ENCODE results near the gene SPATA2.

SPATA2 gene

DNA sequence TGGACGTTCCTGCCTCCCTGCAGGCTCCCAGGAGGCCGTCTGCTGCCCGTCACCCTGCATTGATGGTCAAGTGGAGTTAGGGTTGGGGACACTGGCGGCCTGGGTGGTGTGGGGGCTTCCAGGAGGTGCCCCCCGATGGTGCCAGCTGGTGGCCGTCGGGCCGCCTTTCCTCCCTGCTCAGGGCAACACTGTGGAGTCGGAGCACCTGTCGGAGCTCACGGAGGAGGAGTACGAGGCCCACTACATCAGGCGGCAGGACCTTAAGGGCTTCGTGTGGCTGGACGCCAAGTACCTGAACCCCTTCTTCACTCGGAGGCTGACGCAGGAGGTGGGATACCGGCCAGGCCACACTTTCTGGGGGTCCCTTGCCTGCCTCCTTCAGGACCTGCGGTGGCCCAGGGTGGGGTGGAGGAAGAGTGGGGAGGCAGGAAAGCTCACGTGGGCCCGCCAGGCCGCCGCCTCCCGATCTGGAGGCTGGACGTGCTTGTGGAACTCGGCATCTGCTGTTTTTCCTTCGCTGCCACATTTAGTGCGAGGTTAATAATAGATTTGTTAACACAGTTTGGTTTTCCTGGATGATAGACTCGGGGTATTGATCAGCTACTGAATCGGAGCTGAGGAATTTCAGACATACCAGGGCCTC is 28.6 kb downstream of the SPATA2 start:
- H3K36me3 Mint-ChIP-seq, result peaks cover 81% of the 10 kb centered on the region
- no peak overlapping the region for H3K4me3 Mint-ChIP-seq
- H3K4me1 Mint-ChIP-seq, result peaks cover 29% of the 10 kb centered on the region
- no peaks in the 10 kb centered on the region for H3K9me3 Mint-ChIP-seq
- ATAC-seq (no peak), DNase-seq (ENCODE audit: low spot score in 2 of 2) (no peak)
- H3K27ac Mint-ChIP-seq, result peak overlapping the region; percentile 81

DNA sequence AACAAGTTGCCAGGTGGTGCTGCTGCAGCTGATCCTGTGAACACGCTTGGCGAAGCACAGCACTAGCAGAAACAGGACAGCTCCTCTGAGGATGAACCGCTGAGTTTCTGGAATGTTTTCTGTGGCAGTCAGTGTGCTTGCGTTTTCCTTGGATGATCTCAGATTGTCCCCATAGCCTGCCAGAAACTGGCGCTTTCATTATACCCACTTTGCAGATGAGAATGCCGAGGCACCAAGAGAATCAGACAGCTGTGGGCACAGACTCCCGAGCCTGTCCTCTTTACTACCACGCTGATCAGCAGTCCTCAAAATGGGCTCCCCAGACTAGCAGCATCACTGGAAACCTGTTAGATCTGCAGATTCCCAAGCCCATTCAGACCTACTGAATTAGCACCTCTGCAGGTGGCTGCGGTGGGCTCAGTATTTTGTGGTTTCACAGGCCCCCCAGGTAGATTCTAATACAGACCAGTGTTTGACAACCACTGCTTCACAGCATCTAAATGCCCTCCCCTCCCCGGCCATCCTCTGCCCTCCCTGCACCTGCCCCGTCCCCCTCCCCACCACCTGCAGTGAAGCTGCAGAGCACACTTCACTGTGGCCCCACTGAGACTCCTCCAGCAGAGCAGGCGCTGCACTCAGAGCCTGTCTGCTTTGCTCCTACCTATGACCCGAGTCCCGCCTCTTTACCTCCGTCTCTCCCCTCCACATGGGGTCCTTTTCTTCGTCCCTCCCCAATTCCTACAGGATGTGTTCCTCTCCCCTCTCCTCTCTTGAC is 29.6 kb downstream of the SPATA2 start:
- H3K9me3 Mint-ChIP-seq, result no peaks in the 10 kb centered on the region
- peaks cover 26% of the 10 kb centered on the region for H3K4me1 Mint-ChIP-seq
- H3K27ac Mint-ChIP-seq, result peak overlapping the region; percentile 81
- DNase-seq (ENCODE audit: low spot score in 2 of 2) (no peak), ATAC-seq (no peak)
- no peak overlapping the region for H3K4me3 Mint-ChIP-seq
- H3K36me3 Mint-ChIP-seq, result peaks cover 82% of the 10 kb centered on the region

DNA sequence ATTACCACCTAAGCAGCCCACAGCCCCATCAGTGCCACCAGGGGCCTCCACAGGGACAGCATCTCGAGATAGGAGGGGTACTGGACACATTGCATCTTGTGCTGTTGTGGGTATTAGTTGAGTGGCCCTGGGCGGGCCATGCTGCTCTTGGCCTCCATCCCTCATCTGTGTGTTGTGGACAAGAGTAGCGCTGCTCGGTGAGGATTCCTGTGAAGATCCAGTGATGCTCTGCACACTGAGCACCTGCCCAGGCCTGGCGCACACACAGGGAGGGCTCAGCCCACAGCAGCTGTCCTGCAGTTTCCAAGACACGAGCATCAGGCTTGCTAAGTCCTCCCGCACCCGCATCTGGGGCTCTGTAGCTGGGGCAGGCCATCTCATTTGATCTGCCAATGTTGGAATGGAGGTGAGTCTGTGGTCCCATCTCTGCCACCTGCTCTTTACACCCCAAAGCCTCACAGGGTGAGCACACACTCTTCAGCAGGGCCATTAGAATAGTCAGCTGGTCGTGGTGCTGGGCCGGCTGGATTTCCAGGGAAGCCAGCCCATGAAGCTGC is 32.0 kb downstream of the SPATA2 start:
- peaks cover 16% of the 10 kb centered on the region for H3K4me1 Mint-ChIP-seq
- ATAC-seq, result no peak
- peaks cover 87% of the 10 kb centered on the region for H3K36me3 Mint-ChIP-seq
- H3K27ac Mint-ChIP-seq, result peak overlapping the region; percentile 23
- H3K4me3 Mint-ChIP-seq, result no peak overlapping the region
- no peak for DNase-seq (ENCODE audit: low spot score in 2 of 2)
- no peaks in the 10 kb centered on the region for H3K9me3 Mint-ChIP-seq

DNA sequence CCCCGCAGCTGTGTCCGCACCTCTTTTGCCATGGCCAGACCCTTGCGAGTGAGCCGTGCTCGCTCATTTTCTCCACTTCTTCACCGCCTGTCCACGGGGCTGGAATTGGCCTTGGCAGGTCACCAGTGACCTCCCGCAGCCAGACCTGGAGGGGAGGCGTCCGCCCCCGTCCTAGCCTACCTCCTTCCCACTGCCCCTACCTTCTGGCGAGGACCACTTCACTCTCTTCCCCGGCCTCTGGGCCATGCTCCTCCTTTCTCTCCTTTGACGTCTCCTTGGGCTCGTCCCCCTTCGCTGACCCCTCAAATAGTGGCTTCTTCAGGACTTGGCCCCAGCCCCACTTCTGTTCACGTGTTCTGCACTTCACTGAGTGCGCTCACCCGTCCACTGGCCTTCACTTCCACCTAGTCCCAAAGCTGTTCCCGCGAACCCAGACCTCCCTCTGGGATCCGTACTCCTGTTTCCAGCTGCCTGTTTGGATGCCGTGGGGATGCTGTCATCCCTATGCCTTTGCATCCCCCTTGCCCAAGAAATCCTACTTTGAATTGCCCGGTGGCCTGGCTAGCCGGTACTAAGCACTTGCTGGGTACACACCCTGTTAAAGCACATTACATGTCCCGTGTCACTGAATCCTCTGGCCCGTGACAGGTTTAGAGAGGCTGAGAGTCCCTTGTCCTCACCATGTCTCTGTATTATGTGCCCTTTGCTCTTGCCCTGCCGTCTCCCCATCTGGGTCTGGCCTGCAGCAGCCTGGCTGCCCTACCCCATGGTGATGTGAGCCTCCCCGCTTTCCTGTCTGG is 33.0 kb downstream of the SPATA2 start:
- H3K36me3 Mint-ChIP-seq, result peaks cover 89% of the 10 kb centered on the region
- peak overlapping the region; percentile 61 for H3K27ac Mint-ChIP-seq
- no peak overlapping the region for H3K4me3 Mint-ChIP-seq
- no peaks in the 10 kb centered on the region for H3K9me3 Mint-ChIP-seq
- ATAC-seq, result no peak
- DNase-seq (ENCODE audit: low spot score in 2 of 2), result no peak
- peaks cover 8% of the 10 kb centered on the region for H3K4me1 Mint-ChIP-seq

DNA sequence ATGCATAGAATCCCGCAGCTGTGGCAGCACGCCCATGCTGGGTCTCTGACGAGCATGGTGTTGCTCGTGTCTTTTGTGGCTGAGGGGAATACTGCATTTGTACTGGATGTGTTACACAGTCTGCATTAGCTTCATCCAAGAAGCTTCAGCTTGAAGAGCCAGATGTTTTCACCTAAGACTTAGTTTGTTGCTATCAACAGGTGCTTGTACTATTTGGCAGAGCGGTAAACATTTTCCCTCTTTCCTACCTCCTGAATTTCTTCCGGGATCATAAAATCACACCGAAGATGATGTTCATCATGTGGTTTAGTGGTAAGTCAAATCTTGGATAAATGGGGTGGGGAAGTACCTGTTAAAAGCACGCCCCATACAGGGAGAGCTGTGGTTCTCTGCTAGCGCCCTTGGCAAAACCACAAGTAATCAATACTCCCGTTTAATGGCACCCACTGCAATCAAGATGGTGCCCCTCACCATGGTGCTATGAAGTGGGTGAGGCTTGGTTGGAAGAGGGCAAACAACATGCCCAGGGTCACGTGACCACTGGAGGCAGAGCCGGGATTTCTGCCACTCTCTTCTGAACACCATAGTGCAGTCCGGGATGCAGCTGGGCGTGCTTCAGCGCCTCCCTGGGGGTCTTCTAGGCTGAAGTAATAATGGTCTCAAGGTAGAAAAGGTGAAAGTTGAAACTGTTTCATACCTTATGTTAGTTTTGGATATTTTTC is 34.4 kb downstream of the SPATA2 start:
- Mint-ChIP-seq H3K9me3 (no peaks in the 10 kb centered on the region), H3K4me1 (no peaks in the 10 kb centered on the region)

DNA sequence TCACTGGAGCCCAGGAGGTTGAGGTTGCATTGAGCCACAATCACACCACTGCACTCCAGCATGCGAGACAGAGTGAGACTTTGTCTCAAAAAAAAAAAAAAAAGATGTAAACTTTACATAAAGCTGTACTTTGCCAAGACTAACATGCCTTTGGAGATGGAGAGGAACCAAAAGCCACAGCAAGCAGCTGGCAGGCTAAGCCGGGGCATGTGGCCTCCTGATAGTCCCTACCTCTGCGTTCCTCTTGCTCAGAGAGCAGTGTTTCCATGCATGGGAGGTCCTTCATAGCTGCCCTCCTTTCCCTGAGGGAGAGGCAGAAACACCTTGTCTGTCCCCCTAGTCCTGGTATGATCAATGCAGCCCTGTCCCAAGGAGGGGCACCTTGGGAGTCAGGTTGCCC is 35.2 kb downstream of the SPATA2 start:
- Mint-ChIP-seq H3K4me1 (no peaks in the 10 kb centered on the region), H3K4me3 (no peak overlapping the region), H3K27ac (peak overlapping the region; percentile 38), H3K9me3 (no peaks in the 10 kb centered on the region), H3K36me3 (peaks cover 90% of the 10 kb centered on the region)
- ATAC-seq (no peak), DNase-seq (ENCODE audit: low spot score in 2 of 2) (no peak)

More for the DNA sequence above, 34.4 kb downstream of the SPATA2 start:
- H3K27ac Mint-ChIP-seq, result peak overlapping the region; percentile 38
- ATAC-seq, result no peak
- no peak overlapping the region for H3K4me3 Mint-ChIP-seq
- DNase-seq (ENCODE audit: low spot score in 2 of 2), result no peak
- H3K36me3 Mint-ChIP-seq, result peaks cover 89% of the 10 kb centered on the region

DNA sequence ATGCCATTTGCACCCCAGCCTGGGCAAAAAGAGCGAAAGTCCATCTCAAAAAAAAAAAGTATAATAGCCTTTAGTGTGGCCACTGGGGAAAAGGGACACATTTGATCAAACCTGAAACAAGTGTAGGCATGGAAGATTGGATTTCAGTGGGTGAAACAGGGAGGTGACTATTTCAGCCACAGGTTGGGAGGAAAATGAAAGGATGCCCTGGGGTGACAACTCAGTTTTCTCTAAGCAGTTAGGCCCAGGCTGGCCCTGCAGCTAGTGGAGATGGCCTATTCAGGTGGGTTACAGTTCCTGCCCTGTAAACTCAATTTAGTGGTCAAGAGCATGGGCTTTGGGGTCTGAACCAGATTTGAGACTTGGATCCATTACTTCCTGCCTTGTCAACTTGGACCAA is 36.4 kb downstream of the SPATA2 start:
- Mint-ChIP-seq H3K36me3 (peaks cover 88% of the 10 kb centered on the region), H3K9me3 (no peaks in the 10 kb centered on the region), H3K4me1 (no peaks in the 10 kb centered on the region), H3K4me3 (no peak overlapping the region), H3K27ac (peak overlapping the region; percentile 48)
- ATAC-seq (no peak), DNase-seq (ENCODE audit: low spot score in 2 of 2) (no peak)

DNA sequence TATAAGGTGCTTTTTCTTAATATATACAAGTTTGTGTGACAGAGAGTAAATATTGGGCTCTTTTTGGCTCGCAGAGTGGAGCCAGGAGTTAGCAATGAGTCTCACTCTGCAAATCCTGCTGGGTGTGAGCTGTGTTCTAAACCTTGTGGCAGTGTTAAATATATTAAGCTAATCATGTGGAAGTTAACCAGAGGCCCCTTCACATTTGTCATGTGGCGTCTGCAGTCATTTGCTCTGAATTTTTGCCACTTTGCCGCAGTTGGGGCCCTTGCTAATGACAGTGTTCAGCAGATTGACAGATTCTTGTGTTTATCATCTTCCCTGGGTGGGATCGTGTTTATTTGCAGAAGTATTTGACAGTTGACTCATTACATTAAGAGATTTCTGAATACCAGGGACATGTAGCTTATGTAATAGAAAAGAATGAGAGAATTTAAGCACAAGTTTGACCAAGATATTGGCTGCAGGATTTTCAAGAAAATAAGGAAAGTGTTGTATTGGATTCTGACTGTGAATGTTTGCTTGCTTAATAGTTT is 37.9 kb downstream of the SPATA2 start:
- peak overlapping the region; percentile 29 for H3K27ac Mint-ChIP-seq
- DNase-seq (ENCODE audit: low spot score in 2 of 2) (no peak), ATAC-seq (no peak)
- no peak overlapping the region for H3K4me3 Mint-ChIP-seq
- H3K4me1 Mint-ChIP-seq, result no peaks in the 10 kb centered on the region
- H3K36me3 Mint-ChIP-seq, result peaks cover 82% of the 10 kb centered on the region
- no peaks in the 10 kb centered on the region for H3K9me3 Mint-ChIP-seq

DNA sequence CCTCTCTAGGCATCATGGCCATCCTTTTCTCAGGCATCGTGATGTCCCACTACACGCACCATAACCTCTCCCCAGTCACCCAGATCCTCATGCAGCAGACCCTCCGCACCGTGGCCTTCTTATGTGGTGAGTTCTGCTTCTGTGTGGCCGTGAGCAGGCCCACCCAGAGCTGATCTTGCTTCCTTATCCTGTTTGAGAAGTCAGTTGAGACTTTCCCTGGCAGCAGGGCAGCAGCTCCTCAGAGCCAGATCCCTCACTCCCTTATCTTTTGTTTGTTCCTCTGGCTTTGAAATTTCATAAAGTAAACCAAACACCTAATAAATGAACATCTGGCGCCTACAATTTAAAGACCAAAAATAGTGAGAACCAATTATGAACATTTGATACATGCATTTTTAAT is 40.6 kb downstream of the SPATA2 start:
- Mint-ChIP-seq H3K9me3 (no peaks in the 10 kb centered on the region), H3K4me3 (no peak overlapping the region), H3K36me3 (peaks cover 68% of the 10 kb centered on the region), H3K27ac (peak overlapping the region; percentile 20), H3K4me1 (no peaks in the 10 kb centered on the region)
- ATAC-seq, result no peak
- no peak for DNase-seq (ENCODE audit: low spot score in 2 of 2)

DNA sequence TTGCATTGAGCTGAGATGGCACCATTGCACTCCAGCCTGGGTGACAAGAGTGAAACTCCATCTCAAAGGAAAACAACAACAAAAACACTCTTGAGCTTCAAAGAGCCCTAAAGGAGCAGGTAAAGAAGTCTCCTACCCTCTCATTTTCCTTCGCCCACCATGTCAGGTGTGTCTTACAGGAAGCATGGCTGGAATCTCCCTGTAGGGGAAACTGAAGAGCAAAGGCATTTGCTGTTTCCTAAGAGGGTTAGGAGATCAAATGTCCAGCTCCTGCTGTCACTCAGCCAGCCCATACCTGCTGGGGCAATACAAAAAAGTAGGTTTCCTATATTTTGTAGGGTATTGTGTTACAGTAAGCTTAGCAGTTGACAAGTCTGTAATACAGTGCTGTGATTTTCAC is 43.3 kb downstream of the SPATA2 start:
- DNase-seq (ENCODE audit: low spot score in 2 of 2) (no peak), ATAC-seq (no peak)
- Mint-ChIP-seq H3K9me3 (no peaks in the 10 kb centered on the region), H3K4me1 (peaks cover 6% of the 10 kb centered on the region), H3K36me3 (peaks cover 68% of the 10 kb centered on the region), H3K4me3 (no peak overlapping the region), H3K27ac (no peak overlapping the region)

DNA sequence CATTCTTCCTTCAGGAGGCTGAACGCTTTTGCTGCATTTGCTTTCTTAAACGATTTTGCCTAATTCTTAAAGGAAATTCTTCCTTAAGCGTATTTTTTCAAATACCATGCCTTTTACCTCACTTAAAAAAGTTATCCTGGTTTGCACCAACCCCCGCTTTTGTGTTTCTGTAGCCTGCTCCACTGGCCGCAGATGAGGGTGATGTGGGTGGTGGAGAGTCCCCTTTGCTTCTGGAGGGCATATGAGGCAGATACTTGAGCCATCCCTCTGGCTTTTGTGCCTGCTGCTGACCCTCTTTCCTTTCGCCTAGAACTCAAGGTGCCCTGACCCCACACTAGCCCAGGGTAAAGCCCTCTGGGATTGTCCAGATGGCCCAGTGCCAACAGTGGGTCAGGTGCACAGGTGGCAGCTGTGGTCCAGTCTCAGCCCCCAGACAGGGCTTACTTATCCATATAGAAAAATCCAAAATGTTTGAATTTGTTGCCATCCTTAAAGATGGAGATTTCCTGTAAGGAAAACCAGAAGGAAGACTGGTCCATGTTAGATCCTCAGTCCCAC is 43.9 kb downstream of the SPATA2 start:
- Mint-ChIP-seq H3K4me1 (peaks cover 6% of the 10 kb centered on the region), H3K9me3 (no peaks in the 10 kb centered on the region), H3K4me3 (no peak overlapping the region), H3K27ac (no peak overlapping the region), H3K36me3 (peaks cover 65% of the 10 kb centered on the region)
- no peak for DNase-seq (ENCODE audit: low spot score in 2 of 2)
- no peak for ATAC-seq

DNA sequence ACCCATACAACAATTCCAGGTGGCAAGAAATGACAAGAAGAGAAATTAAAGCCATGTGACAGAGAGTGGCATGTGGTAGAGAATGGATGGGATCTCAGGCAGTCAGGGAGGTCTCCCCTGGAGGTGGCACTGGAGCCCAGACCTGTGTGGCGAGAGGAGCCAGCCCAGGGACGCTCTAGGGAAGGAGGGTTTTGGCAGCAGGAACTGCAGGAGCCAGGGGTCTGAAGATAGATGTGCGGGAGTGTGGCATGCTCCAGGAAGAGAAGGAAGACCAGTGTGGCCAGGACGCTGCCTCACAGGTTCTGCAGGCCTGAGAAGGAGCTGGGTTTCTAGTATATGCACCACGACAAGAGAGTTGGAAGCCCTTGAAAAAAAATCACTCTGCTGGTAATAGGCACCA is 45.1 kb downstream of the SPATA2 start:
- Mint-ChIP-seq H3K9me3 (no peaks in the 10 kb centered on the region), H3K27ac (peak overlapping the region; percentile 52), H3K36me3 (peaks cover 64% of the 10 kb centered on the region), H3K4me3 (no peak overlapping the region), H3K4me1 (peaks cover 6% of the 10 kb centered on the region)
- no peak for ATAC-seq
- DNase-seq (ENCODE audit: low spot score in 2 of 2), result no peak

DNA sequence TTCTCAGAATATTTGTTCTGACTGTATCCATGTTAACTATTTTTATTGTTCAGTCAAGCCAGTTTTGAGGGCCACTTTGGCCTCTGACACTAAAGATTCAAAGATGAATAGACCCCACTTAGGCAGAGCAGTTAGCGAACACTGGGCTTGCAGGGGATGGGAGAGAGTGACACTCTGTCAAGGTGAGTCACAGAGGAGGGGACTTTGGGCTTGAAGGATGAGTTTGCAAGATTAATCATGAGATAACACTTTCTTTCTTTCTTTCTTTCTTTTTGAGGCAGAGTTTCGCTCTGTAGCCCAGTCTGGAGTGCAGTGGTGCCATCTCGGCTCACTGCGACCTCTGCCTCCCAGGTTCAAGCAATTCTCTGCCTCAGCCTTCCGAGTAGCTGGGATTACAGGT is 46.4 kb downstream of the SPATA2 start:
- peaks cover 6% of the 10 kb centered on the region for H3K4me1 Mint-ChIP-seq
- H3K9me3 Mint-ChIP-seq, result no peaks in the 10 kb centered on the region
- H3K27ac Mint-ChIP-seq, result no peak overlapping the region
- H3K4me3 Mint-ChIP-seq, result no peak overlapping the region
- peaks cover 63% of the 10 kb centered on the region for H3K36me3 Mint-ChIP-seq
- no peak for DNase-seq (ENCODE audit: low spot score in 2 of 2)
- ATAC-seq, result peak; percentile 65

DNA sequence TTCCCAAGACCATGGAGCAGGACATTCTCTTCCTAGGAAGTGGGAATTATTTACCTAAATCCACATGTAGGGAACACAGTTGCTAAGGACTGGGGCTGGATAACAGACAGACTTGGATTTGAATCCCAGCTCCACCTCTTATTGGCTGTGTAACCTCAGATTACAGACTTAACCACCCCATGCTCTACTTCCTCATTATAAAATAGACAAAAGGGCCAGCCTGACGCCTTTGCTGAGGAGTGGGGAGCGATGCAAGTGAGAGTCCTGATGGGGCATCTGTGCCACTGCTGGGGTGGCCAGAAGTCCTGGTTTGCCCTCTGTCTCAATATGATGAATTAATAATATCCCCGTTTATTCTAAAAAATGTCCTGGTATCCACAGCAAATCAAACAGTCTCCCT is 46.8 kb downstream of the SPATA2 start:
- H3K4me3 Mint-ChIP-seq, result no peak overlapping the region
- H3K27ac Mint-ChIP-seq, result no peak overlapping the region
- no peaks in the 10 kb centered on the region for H3K9me3 Mint-ChIP-seq
- H3K4me1 Mint-ChIP-seq, result peaks cover 6% of the 10 kb centered on the region
- peaks cover 65% of the 10 kb centered on the region for H3K36me3 Mint-ChIP-seq
- ATAC-seq (no peak), DNase-seq (ENCODE audit: low spot score in 2 of 2) (no peak)
